Stomach (tissue), 9 donors: ENCODE results near the gene SLC20A1. TPM values are rescaled to one million over a fixed set of nuclear protein-coding genes. Genes with fewer than 3 reads are reported as not detected.

Experiments
- DNase-seq, 2 donors: peaks; one replicate each; pipeline versions ENCODE4 v3.0.0 to v3.0.0-alpha.2; 2013 to 2019
- H3K27ac ChIP-seq, 5 donors: fragments of 200-600 bp in 4 of 5; sonication (generic) in 4 of 5; one replicate each; pipeline ENCODE4 v1.5.1; 2013 to 2019; ENCODE audit warnings: mild to moderate bottlenecking in 1 of 5, moderate library complexity in 1 of 5
- H3K27me3 ChIP-seq, 3 donors: fragments of 200-600 bp; sonication (generic); one replicate each; pipeline ENCODE4 v1.5.1; 2017 to 2019; ENCODE audit warnings: mixed run types in 1 of 3
- H3K36me3 ChIP-seq, 4 donors: fragments of 200-600 bp; sonication (generic); 1 replicate in 3 of 4; 2 replicates in 1 of 4; pipeline ENCODE4 v1.5.1; 2016 to 2019
- H3K4me1 ChIP-seq, 4 donors: fragments of 200-600 bp; sonication (generic); one replicate each; pipeline ENCODE4 v1.5.1; 2016 to 2019
- H3K4me3 ChIP-seq, 4 donors: fragments of 200-600 bp; sonication (generic) in 3 of 4; one replicate each; pipeline ENCODE4 v1.5.1; 2016 to 2019; ENCODE audit warnings: mild to moderate bottlenecking in 1 of 4
- H3K9me3 ChIP-seq, 4 donors: fragments of 200-600 bp; sonication (generic); one replicate each; pipeline ENCODE4 v1.5.1; 2016 to 2019
- EP300 ChIP-seq: sonication (generic); formaldehyde crosslinking; IDR thresholded peaks from one replicate; pipeline ENCODE4 v1.6.1; 2017; ENCODE audit warnings: antibody characterized with exemption
- POLR2A ChIP-seq, 4 donors: fragments of 450-650 bp; IDR thresholded peaks; one replicate each; pipeline ENCODE4 v1.6.1; 2016; ENCODE audit warnings: antibody characterized with exemption in 4 of 4, control low read depth in 2 of 4, mild to moderate bottlenecking in 1 of 4, moderate library complexity in 1 of 4
- POLR2AphosphoS5 ChIP-seq, 3 donors: sonication (generic); formaldehyde crosslinking; IDR thresholded peaks; one replicate each; pipeline ENCODE4 v1.6.1; 2016; ENCODE audit warnings: antibody characterized with exemption in 3 of 3
- WGBS, 5 donors: extraction: QIAGEN DNeasy Blood & Tissue Kit in 3 of 5; methylation state at CpG; one replicate each; pipeline versions ENCODE4 v1.1.5 to v1.1.7; 2013 to 2018; 5-methylcytosine and 5-hydroxymethylcytosine counted together
- intact Hi-C: fragments of 100-400 bp; cut with DNase I; formaldehyde crosslinking; loops from one replicate; pipeline ENCODE4 v1.15.1; 2023; ENCODE audit warnings: low total_unique reads
- polyA plus RNA-seq, 3 donors: library from polyadenylated mRNA; stranded (reverse); fragments of 200-250 nt; gene quantifications; one replicate each; pipeline ENCODE4 v1.2.3, GENCODE V29; 2013
- total RNA-seq, 5 donors: library from RNA; depleted of rRNA; stranded (reverse); fragments of >200 nt; gene quantifications; one replicate each; pipeline versions ENCODE4 v1.1.0 to v1.2.3, GENCODE V29; 2014 to 2016
- TF ChIP-seq, protein P1 (sequence below), 7 experiments: fragments of 450-650 bp in 4 of 7; fragments of 200-600 bp in 3 of 7; sonication (generic) in 3 of 7; IDR thresholded peaks; one replicate each; pipeline ENCODE4 v1.5.1; 2016 to 2019; ENCODE audit warnings: antibody characterized with exemption in 7 of 7, control low read depth in 2 of 7, mild to moderate bottlenecking in 1 of 7
- donor health status: healthy with polysubstance abuse.
- donor health status: Bipolar disorder and iron deficiency.
- donor health status: healthy.

Gene SLC20A1
- total and polyA plus RNA-seq, 8 donors, result 9.0 to 63.8 (median 24.2) TPM

GRCh38 chr2:112641701-112642100, 4.0 kb upstream of the SLC20A1 start:
- no peak for DNase-seq
- peaks cover 13 to 34% (median 14%) of the 10 kb centered on the region in 4 donors for H3K4me1 ChIP-seq
- H3K36me3 ChIP-seq, result no peaks in the 10 kb centered on the region
- WGBS, 5 donors, result 23 to 53% (median 29%) methylated on average over 2 of the region's 2 CpGs
- H3K4me3 ChIP-seq, result no peak overlapping the region
- no peaks in the 10 kb centered on the region for H3K9me3 ChIP-seq
- H3K27me3 ChIP-seq, result no peaks in the 10 kb centered on the region
- intact Hi-C loops, result no loop called here
- TF ChIP-seq EP300 (no peak), POLR2AphosphoS5 (IDR thresholded peaks at IDR 0.05) (no peak), POLR2A (IDR thresholded peaks at IDR 0.05) (no peak)
- TF ChIP-seq, protein P1, sequence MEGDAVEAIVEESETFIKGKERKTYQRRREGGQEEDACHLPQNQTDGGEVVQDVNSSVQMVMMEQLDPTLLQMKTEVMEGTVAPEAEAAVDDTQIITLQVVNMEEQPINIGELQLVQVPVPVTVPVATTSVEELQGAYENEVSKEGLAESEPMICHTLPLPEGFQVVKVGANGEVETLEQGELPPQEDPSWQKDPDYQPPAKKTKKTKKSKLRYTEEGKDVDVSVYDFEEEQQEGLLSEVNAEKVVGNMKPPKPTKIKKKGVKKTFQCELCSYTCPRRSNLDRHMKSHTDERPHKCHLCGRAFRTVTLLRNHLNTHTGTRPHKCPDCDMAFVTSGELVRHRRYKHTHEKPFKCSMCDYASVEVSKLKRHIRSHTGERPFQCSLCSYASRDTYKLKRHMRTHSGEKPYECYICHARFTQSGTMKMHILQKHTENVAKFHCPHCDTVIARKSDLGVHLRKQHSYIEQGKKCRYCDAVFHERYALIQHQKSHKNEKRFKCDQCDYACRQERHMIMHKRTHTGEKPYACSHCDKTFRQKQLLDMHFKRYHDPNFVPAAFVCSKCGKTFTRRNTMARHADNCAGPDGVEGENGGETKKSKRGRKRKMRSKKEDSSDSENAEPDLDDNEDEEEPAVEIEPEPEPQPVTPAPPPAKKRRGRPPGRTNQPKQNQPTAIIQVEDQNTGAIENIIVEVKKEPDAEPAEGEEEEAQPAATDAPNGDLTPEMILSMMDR (IDR thresholded peaks at IDR 0.05), result no peak
- peak overlapping the region in 1 of 5 donors; percentile 1 for H3K27ac ChIP-seq

DNA sequence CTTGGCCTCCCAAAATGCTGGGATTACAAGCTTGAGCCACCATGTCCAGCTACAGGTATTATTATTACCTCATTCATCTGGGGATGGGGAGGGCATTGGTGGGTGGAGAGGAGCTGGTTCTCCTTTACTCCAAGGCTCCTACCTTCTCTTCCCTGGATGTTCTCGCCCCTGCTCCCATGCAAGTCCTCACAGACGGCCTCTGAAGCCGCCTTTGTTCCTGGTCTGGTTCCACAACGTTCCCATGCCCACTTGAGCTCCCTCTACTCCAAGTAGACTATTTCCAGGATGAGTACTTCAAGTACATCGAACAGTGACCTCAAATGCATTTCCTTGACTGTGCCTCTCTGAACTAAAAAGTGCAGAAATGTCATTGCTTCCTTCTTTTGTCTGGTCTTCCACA, 3.2 kb upstream of the SLC20A1 start:
- no peaks in the 10 kb centered on the region for H3K27me3 ChIP-seq
- peaks cover 0 to 3% (median under 1%) of the 10 kb centered on the region in 4 donors for H3K36me3 ChIP-seq
- H3K9me3 ChIP-seq, result no peaks in the 10 kb centered on the region
- 90 to 95% (median 92%) methylated on average over 5 of the region's 5 CpGs for WGBS, 5 donors
- intact Hi-C loops, result no loop called here
- H3K4me3 ChIP-seq, result no peak overlapping the region
- H3K4me1 ChIP-seq, result peaks cover 21 to 43% (median 22%) of the 10 kb centered on the region in 4 donors
- no peak overlapping the region for H3K27ac ChIP-seq
- TF ChIP-seq POLR2A (IDR thresholded peaks at IDR 0.05) (no peak), EP300 (no peak)
- TF ChIP-seq, protein P1 (IDR thresholded peaks at IDR 0.05), result no peak
- DNase-seq, result no peak

DNA sequence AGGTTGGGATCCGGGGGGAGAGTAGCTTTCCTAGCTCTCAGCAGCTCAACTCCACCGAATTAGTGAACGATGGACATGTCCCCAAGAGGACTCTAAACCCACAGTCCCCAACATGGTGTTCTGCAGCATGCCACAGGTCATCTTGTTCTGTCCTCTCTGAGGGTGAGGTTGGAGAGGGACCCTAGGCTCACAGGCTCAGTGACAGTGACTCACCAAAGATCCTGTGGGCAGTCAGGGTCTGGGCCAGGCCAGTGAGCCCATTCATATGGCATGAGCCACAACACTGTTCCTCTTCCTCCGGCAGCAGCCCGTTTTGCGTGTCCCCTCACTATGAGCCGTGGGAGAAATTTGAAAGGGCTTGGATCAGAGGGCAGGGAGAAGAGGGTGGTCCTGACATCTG, 2.8 kb upstream of the SLC20A1 start:
- peaks cover 0 to 7% (median 3%) of the 10 kb centered on the region in 4 donors for H3K36me3 ChIP-seq
- WGBS, 5 donors, result 88 to 93% (median 91%) methylated on average over 7 of the region's 7 CpGs
- H3K27me3 ChIP-seq, result no peaks in the 10 kb centered on the region
- TF ChIP-seq, protein P1 (IDR thresholded peaks at IDR 0.05), result no peak
- no peak for TF ChIP-seq POLR2A (IDR thresholded peaks at IDR 0.05)
- TF ChIP-seq EP300, result no peak
- no peak for TF ChIP-seq POLR2AphosphoS5 (IDR thresholded peaks at IDR 0.05)
- H3K27ac ChIP-seq, result no peak overlapping the region
- no peaks in the 10 kb centered on the region for H3K9me3 ChIP-seq
- intact Hi-C loops, result no loop called here
- no peak for DNase-seq
- peaks cover 25 to 47% (median 26%) of the 10 kb centered on the region in 4 donors for H3K4me1 ChIP-seq
- H3K4me3 ChIP-seq, result no peak overlapping the region

DNA sequence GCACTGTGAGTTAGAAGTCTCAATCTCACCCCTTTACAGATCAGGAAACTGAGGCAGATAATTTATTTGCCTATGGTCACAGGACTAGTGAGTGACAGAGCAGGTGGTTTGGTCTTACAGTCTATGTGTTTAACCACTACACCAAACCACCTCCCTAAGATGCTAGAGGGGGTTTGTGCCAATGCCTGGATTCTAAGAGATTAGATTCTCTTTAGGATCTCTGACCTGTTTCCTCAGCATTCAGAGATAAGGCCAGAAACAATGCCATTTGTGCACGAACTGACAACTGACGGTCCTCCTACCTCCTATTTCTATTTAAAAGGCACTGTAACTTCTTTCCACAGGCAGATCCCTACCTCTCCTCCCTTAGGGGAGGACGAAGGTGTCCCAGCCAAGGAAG, 2.3 kb upstream of the SLC20A1 start:
- no peak for TF ChIP-seq EP300
- TF ChIP-seq, protein P1 (IDR thresholded peaks at IDR 0.05), result no peak
- no peak for TF ChIP-seq POLR2A (IDR thresholded peaks at IDR 0.05)
- no peak for TF ChIP-seq POLR2AphosphoS5 (IDR thresholded peaks at IDR 0.05)
- Histone ChIP-seq H3K36me3 (peaks cover 0 to 13% (median 7%) of the 10 kb centered on the region in 4 donors), H3K4me1 (peaks cover 27 to 52% (median 31%) of the 10 kb centered on the region in 4 donors), H3K27me3 (no peaks in the 10 kb centered on the region), H3K27ac (peak overlapping the region in 1 of 5 donors; percentile 13), H3K4me3 (no peak overlapping the region), H3K9me3 (no peaks in the 10 kb centered on the region)
- intact Hi-C loops, result no loop called here
- DNase-seq, result no peak
- 74 to 82% (median 80%) methylated on average over 3 of the region's 3 CpGs for WGBS, 5 donors
